CD14-positive monocyte (primary cell): ENCODE results near the gene SCNN1A. TPM values are rescaled to one million over a fixed set of nuclear protein-coding genes. Genes with fewer than 3 reads are reported as not detected.
A peak's percentile ranks its signal among the peaks of the same experiment; 100 is the strongest.

Experiments
- DNase-seq, 3 donors: peaks; one replicate each; pipeline ENCODE4 v3.0.0-alpha.2; 2011 to 2022
- H2AFZ ChIP-seq: 2 replicates; pipeline ENCODE4 v1.6.0; 2012; ENCODE audit warnings: mild to moderate bottlenecking, low read depth, low read length, inconsistent platforms; ENCODE audit not compliant: insufficient read depth, poor library complexity, severe bottlenecking
- H3K27ac ChIP-seq, 2 donors: 1 replicate in 1 of 2; 2 replicates in 1 of 2; pipeline ENCODE4 v1.5.1; 2012 to 2013; ENCODE audit warnings: low read length in 2 of 2, control low read depth in 1 of 2, inconsistent platforms in 1 of 2, low read depth in 1 of 2, mild to moderate bottlenecking in 1 of 2
- H3K27me3 ChIP-seq, 2 donors: one replicate each; pipeline versions ENCODE4 v1.6.0 to v1.6.1; 2011 to 2013; ENCODE audit warnings: low read length in 2 of 2; ENCODE audit not compliant: control insufficient read depth in 2 of 2, insufficient read depth in 2 of 2
- H3K36me3 ChIP-seq, 2 donors: replicated peaks in 1 of 2; 1 replicate in 1 of 2; 2 replicates in 1 of 2; pipeline versions ENCODE4 v1.5.1 to v1.6.1; 2012 to 2013; ENCODE audit warnings: low read length in 2 of 2, control low read depth in 1 of 2, inconsistent platforms in 1 of 2, mild to moderate bottlenecking in 1 of 2; ENCODE audit not compliant: insufficient read depth in 2 of 2, control insufficient read depth in 1 of 2
- H3K4me1 ChIP-seq, 2 donors: 1 replicate in 1 of 2; 2 replicates in 1 of 2; pipeline versions ENCODE4 v1.5.1 to v1.6.1; 2012 to 2013; ENCODE audit warnings: low read length in 2 of 2, control low read depth in 1 of 2, inconsistent platforms in 1 of 2, mild to moderate bottlenecking in 1 of 2, moderate library complexity in 1 of 2; ENCODE audit not compliant: insufficient read depth in 2 of 2, control insufficient read depth in 1 of 2
- H3K4me2 ChIP-seq: replicated peaks from 2 replicates; pipeline ENCODE3; 2012; ENCODE audit warnings: low read length, moderate library complexity, mild to moderate bottlenecking; ENCODE audit not compliant: poor library complexity, severe bottlenecking; ENCODE audit errors: extremely low read depth
- H3K4me3 ChIP-seq, 3 experiments: fragments of 200-600 bp in 1 of 3; sonication (generic) in 1 of 3; replicated peaks in 1 of 3; 1 replicate in 2 of 3; 2 replicates in 1 of 3; pipeline ENCODE4 v1.5.1; 2011 to 2013; ENCODE audit warnings: low read length in 3 of 3, mild to moderate bottlenecking in 3 of 3, control low read depth in 2 of 3, low read depth in 2 of 3, inconsistent platforms in 1 of 3, moderate library complexity in 1 of 3
- H3K79me2 ChIP-seq: 2 replicates; pipeline ENCODE4 v1.6.0; 2012; ENCODE audit warnings: mild to moderate bottlenecking, control low read depth, inconsistent platforms, low read length, moderate library complexity; ENCODE audit not compliant: insufficient read depth
- H3K9ac ChIP-seq: 2 replicates; pipeline ENCODE4 v1.6.0; 2017; ENCODE audit warnings: low read length, mild to moderate bottlenecking; ENCODE audit not compliant: insufficient read depth, poor library complexity, severe bottlenecking
- H3K9me3 ChIP-seq, 2 donors: replicated peaks in 1 of 2; 1 replicate in 1 of 2; 2 replicates in 1 of 2; pipeline versions ENCODE4 v1.5.1 to v1.6.1; 2012 to 2013; ENCODE audit warnings: low read length in 2 of 2, control low read depth in 1 of 2; ENCODE audit not compliant: control insufficient read depth in 1 of 2, insufficient read depth in 1 of 2
- H4K20me1 ChIP-seq: 2 replicates; pipeline ENCODE4 v1.6.0; 2012; ENCODE audit warnings: mild to moderate bottlenecking, low read length, control low read depth, moderate library complexity; ENCODE audit not compliant: insufficient read depth
- H3K27ac Mint-ChIP-seq, 7 donors: one replicate each; pipeline ENCODE4 v1.8.0; 2020; ENCODE audit warnings: mild to moderate bottlenecking in 7 of 7, mixed read lengths in 7 of 7, moderate library complexity in 6 of 7, inconsistent platforms in 2 of 7
- H3K27me3 Mint-ChIP-seq, 3 donors: one replicate each; pipeline ENCODE4 v1.8.0; 2021 to 2022; ENCODE audit warnings: low read depth in 3 of 3, mild to moderate bottlenecking in 3 of 3, mixed read lengths in 3 of 3, moderate library complexity in 3 of 3, inconsistent platforms in 1 of 3
- H3K36me3 Mint-ChIP-seq, 2 donors: one replicate each; pipeline ENCODE4 v1.8.0; 2020; ENCODE audit warnings: mixed read lengths in 2 of 2, inconsistent platforms in 1 of 2, mild to moderate bottlenecking in 1 of 2
- H3K4me1 Mint-ChIP-seq: one replicate; pipeline ENCODE4 v1.8.0; 2020; ENCODE audit warnings: mild to moderate bottlenecking, mixed read lengths
- H3K4me3 Mint-ChIP-seq, 2 donors: one replicate each; pipeline ENCODE4 v1.8.0; 2020; ENCODE audit warnings: mild to moderate bottlenecking in 2 of 2, mixed read lengths in 2 of 2, moderate library complexity in 1 of 2
- H3K9me3 Mint-ChIP-seq, 7 donors: one replicate each; pipeline ENCODE4 v1.8.0; 2020 to 2022; ENCODE audit warnings: mixed read lengths in 7 of 7, mild to moderate bottlenecking in 6 of 7, moderate library complexity in 6 of 7, inconsistent platforms in 2 of 7
- CTCF ChIP-seq: fragments of 200-600 bp; IDR thresholded peaks from one replicate; pipeline ENCODE4 v1.8.0; 2022; ENCODE audit warnings: antibody characterized with exemption, mild to moderate bottlenecking
- WGBS: methylation state at CpG from one replicate; pipeline ENCODE4 v1.1.5; 2013; ENCODE audit warnings: missing lambda C conversion rate; ENCODE audit not compliant: insufficient coverage; 5-methylcytosine and 5-hydroxymethylcytosine counted together
- intact Hi-C, 2 donors: fragments of 100-400 bp; cut with micrococcal nuclease; formaldehyde crosslinking; loops; one replicate each; pipeline versions ENCODE4 v1.15.0 to v1.15.1; 2023
- polyA plus RNA-seq, 3 donors: library from polyadenylated mRNA; depleted of rRNA in 1 of 3; unstranded in 2 of 3; stranded (reverse) in 1 of 3; fragments of 300-500 nt in 2 of 3; fragments of >200 nt in 1 of 3; fragmentation: Illumina TruSeq in 2 of 3; gene quantifications; 1 replicate in 2 of 3; 2 replicates in 1 of 3; pipeline ENCODE4 v1.2.3, GENCODE V29; 2012 to 2021

Gene SCNN1A
- polyA plus RNA-seq, 3 donors = 0.11 to 0.68 (median 0.63) TPM

GRCh38 chr12:6382982-6383381 lies 7.6 kb upstream of the SCNN1A start:
- Mint-ChIP-seq H3K27me3 (no peaks in the 10 kb centered on the region), H3K36me3 (peaks cover 18 to 27% of the 10 kb centered on the region in 2 donors), H3K27ac (peak overlapping the region in 6 of 7 donors; percentile 65 to 94 (median 90)), H3K4me3 (peak overlapping the region; percentile 16 to 70), H3K9me3 (no peaks in the 10 kb centered on the region), H3K4me1 (peaks cover 89% of the 10 kb centered on the region)
- Histone ChIP-seq H3K9me3 (no peaks in the 10 kb centered on the region), H3K79me2 (peaks cover 51% of the 10 kb centered on the region), H3K36me3 (peaks cover 21 to 22% of the 10 kb centered on the region in 2 donors), H3K4me1 (peaks cover 81 to 90% of the 10 kb centered on the region in 2 donors), H3K9ac (peak overlapping the region; percentile 87), H4K20me1 (peaks cover 33% of the 10 kb centered on the region), H3K27ac (peak overlapping the region; percentile 89 to 91), H3K4me2 (peak overlapping the region; percentile 78), H2AFZ (peak overlapping the region; percentile 85), H3K27me3 (no peaks in the 10 kb centered on the region), H3K4me3 (peak overlapping the region in 1 of 3 experiments; percentile 90)
- no peak for TF ChIP-seq CTCF
- 93% methylated on average over 2 of the region's 6 CpGs for WGBS
- intact Hi-C loops = loop anchor here in 1 of 2 donors (5.0 kb wide), 1 partner anchor 61 kb away; no protein-coding TSS in a partner anchor
- DNase-seq = no peak

- H3K9me3 Mint-ChIP-seq = no peaks in the 10 kb centered on the region
- Histone ChIP-seq H2AFZ (no peak overlapping the region), H3K4me3 (no peak overlapping the region), H3K36me3 (peaks cover 15% of the 10 kb centered on the region in 2 donors), H3K9me3 (no peaks in the 10 kb centered on the region), H3K27ac (no peak overlapping the region), H3K4me1 (peaks cover 82 to 90% of the 10 kb centered on the region in 2 donors), H4K20me1 (peaks cover 27% of the 10 kb centered on the region), H3K27me3 (no peaks in the 10 kb centered on the region), H3K4me2 (no peak overlapping the region), H3K79me2 (peaks cover 45% of the 10 kb centered on the region), H3K9ac (no peak overlapping the region)
- H3K36me3 Mint-ChIP-seq = peaks cover 14 to 21% of the 10 kb centered on the region in 2 donors
- 91% methylated on average over 4 of the region's 7 CpGs for WGBS
- no peak overlapping the region for H3K27ac Mint-ChIP-seq
- no peak for TF ChIP-seq CTCF
- no peak for DNase-seq
- H3K27me3 Mint-ChIP-seq = no peaks in the 10 kb centered on the region
- no peak overlapping the region for H3K4me3 Mint-ChIP-seq
- intact Hi-C loops = loop anchor here in 1 of 2 donors (5.0 kb wide), 1 partner anchor 60 kb away; no protein-coding TSS in a partner anchor
- peaks cover 88% of the 10 kb centered on the region for H3K4me1 Mint-ChIP-seq
These were observed 7.0 kb upstream of the SCNN1A start for GRCh38 chr12:6382371-6382770.
